SK-N-SH treated with all-trans-retinoic acid at 6 μM for 48 hours (cell line): Measurements from ENCODE around the gene HSPB7.

Experiments used
- ATAC-seq: fragments of 200-7000 bp; cut with Tn5 transposase; 3 replicates; pipeline ENCODE4 v1.9.1; 2020; ENCODE audit warnings: mild to moderate bottlenecking, moderate library complexity
- ARNTL ChIP-seq: fragments of 450-650 bp; formaldehyde crosslinking; IDR thresholded peaks from 2 replicates; pipeline ENCODE4 v1.5.0; 2020; ENCODE audit warnings: low read depth, mild to moderate bottlenecking, moderate library complexity, borderline replicate concordance
- BACH2 ChIP-seq: fragments of 250-450 bp; sonication (Bioruptor Pico); IDR thresholded peaks from 2 replicates; pipeline ENCODE4 v1.9.0; 2021; ENCODE audit warnings: mild to moderate bottlenecking, borderline replicate concordance
- CSDC2 ChIP-seq: fragments of 250-450 bp; sonication (Bioruptor Pico); IDR thresholded peaks from 2 replicates; pipeline ENCODE4 v1.5.0; 2020; ENCODE audit warnings: mild to moderate bottlenecking, moderate library complexity
- ESRRG ChIP-seq: fragments of 250-450 bp; sonication (Bioruptor Pico); IDR thresholded peaks from 2 replicates; pipeline ENCODE4 v1.6.1; 2021; ENCODE audit warnings: mild to moderate bottlenecking
- GLIS3 ChIP-seq: fragments of 250-450 bp; sonication (Bioruptor Pico); IDR thresholded peaks from 2 replicates; pipeline ENCODE4 v1.5.0; 2020; ENCODE audit warnings: mild to moderate bottlenecking, moderate library complexity
- ISL1 ChIP-seq: fragments of 250-450 bp; sonication (Bioruptor Pico); IDR thresholded peaks from 2 replicates; pipeline ENCODE4 v2.1.2; 2022; ENCODE audit warnings: mild to moderate bottlenecking, moderate library complexity
- OSR1 ChIP-seq: fragments of 250-450 bp; sonication (Bioruptor Pico); IDR thresholded peaks from 2 replicates; pipeline ENCODE4 v1.8.0; 2022; ENCODE audit warnings: moderate library complexity, mild to moderate bottlenecking, inconsistent platforms
- PPARA ChIP-seq: fragments of 250-450 bp; sonication (Bioruptor Pico); IDR thresholded peaks from 2 replicates; pipeline ENCODE4 v1.5.0; 2020; ENCODE audit warnings: mild to moderate bottlenecking, borderline replicate concordance
- RARB ChIP-seq: fragments of 250-450 bp; sonication (Bioruptor Pico); IDR thresholded peaks from 2 replicates; pipeline ENCODE4 v1.8.0; 2021; ENCODE audit warnings: mild to moderate bottlenecking, moderate library complexity
- SNAI2 ChIP-seq: fragments of 250-450 bp; sonication (Bioruptor Pico); IDR thresholded peaks from 2 replicates; pipeline ENCODE4 v1.5.0; 2020; ENCODE audit warnings: mild to moderate bottlenecking, moderate library complexity
- TCF4 ChIP-seq: fragments of 250-450 bp; sonication (Bioruptor Pico); IDR thresholded peaks from 2 replicates; pipeline ENCODE4 v1.8.0; 2021; ENCODE audit warnings: mild to moderate bottlenecking, moderate library complexity, borderline replicate concordance
- TOX ChIP-seq: fragments of 250-450 bp; sonication (Bioruptor Pico); IDR thresholded peaks from 2 replicates; pipeline ENCODE4 v1.8.0; 2021; ENCODE audit warnings: mild to moderate bottlenecking, moderate library complexity, borderline replicate concordance
- ZC3H10 ChIP-seq: fragments of 250-450 bp; sonication (Bioruptor Pico); IDR thresholded peaks from 2 replicates; pipeline ENCODE4 v1.5.1; 2021; ENCODE audit warnings: mild to moderate bottlenecking, moderate library complexity
- ZFP3 ChIP-seq: fragments of 250-450 bp; sonication (Bioruptor Pico); IDR thresholded peaks from 2 replicates; pipeline ENCODE4 v1.5.0; 2020; ENCODE audit warnings: mild to moderate bottlenecking, moderate library complexity
- ZFP30 ChIP-seq: fragments of 450-650 bp; formaldehyde crosslinking; IDR thresholded peaks from 2 replicates; pipeline ENCODE4 v1.5.0; 2022; ENCODE audit warnings: mild to moderate bottlenecking, moderate library complexity
- ZNF565 ChIP-seq: fragments of 450-650 bp; formaldehyde crosslinking; conservative IDR thresholded peaks from 2 replicates; pipeline ENCODE4 v1.5.0; 2020; ENCODE audit warnings: low read depth, mild to moderate bottlenecking, moderate library complexity
- ZNF70 ChIP-seq: fragments of 450-650 bp; formaldehyde crosslinking; IDR thresholded peaks from 2 replicates; pipeline ENCODE4 v1.5.0; 2020; ENCODE audit warnings: mild to moderate bottlenecking, moderate library complexity
- TF ChIP-seq, protein P1 (sequence below): fragments of 250-450 bp; sonication (Bioruptor Pico); IDR thresholded peaks from 2 replicates; pipeline ENCODE4 v1.8.0; 2020; ENCODE audit warnings: mild to moderate bottlenecking, moderate library complexity, borderline replicate concordance
- TF ChIP-seq, protein P2 (sequence below): fragments of 250-450 bp; sonication (Bioruptor Pico); IDR thresholded peaks from 2 replicates; pipeline ENCODE4 v1.8.0; 2021; ENCODE audit warnings: low read depth, mild to moderate bottlenecking, moderate library complexity, borderline replicate concordance
- TF ChIP-seq, protein P3 (sequence below): fragments of 250-450 bp; sonication (Bioruptor Pico); IDR thresholded peaks from 2 replicates; pipeline ENCODE4 v1.5.0; 2020; ENCODE audit warnings: mild to moderate bottlenecking, moderate library complexity

The HSPB7 gene

DNA sequence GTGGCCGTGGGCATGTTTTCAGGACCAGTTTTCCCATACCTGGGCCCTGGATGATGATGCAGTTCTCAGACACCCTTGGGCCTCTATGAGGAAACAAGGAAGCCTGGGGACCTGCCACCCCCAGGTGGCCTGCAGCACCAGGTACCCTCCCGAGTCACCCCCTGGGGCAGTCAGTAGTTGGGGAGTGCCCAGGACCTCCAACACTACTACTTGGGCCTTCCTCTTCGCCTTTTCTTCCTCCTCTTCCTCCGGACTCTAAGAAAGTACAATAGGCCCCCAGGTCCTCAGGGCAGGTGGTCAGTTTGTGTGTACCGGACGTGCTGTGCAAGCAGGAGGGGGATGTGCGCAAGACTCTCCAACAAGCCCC is 25.7 kb downstream of the HSPB7 start:
- TF ChIP-seq TOX (CRISPR knock-in tag) = no peak
- TF ChIP-seq ISL1 = no peak
- TF ChIP-seq BACH2 (CRISPR knock-in tag) = no peak
- no peak for TF ChIP-seq GLIS3 (CRISPR knock-in tag)
- TF ChIP-seq SNAI2 (CRISPR knock-in tag) = no peak
- no peak for TF ChIP-seq RARB (CRISPR knock-in tag)
- no peak for TF ChIP-seq ZFP30 (CRISPR knock-in tag)
- no peak for TF ChIP-seq ESRRG (CRISPR knock-in tag)
- no peak for TF ChIP-seq ZFP3 (CRISPR knock-in tag)
- no peak for TF ChIP-seq ZNF70 (CRISPR knock-in tag)
- TF ChIP-seq TCF4 (CRISPR knock-in tag) = no peak
- no peak for TF ChIP-seq ARNTL (CRISPR knock-in tag)
- TF ChIP-seq, protein P1, sequence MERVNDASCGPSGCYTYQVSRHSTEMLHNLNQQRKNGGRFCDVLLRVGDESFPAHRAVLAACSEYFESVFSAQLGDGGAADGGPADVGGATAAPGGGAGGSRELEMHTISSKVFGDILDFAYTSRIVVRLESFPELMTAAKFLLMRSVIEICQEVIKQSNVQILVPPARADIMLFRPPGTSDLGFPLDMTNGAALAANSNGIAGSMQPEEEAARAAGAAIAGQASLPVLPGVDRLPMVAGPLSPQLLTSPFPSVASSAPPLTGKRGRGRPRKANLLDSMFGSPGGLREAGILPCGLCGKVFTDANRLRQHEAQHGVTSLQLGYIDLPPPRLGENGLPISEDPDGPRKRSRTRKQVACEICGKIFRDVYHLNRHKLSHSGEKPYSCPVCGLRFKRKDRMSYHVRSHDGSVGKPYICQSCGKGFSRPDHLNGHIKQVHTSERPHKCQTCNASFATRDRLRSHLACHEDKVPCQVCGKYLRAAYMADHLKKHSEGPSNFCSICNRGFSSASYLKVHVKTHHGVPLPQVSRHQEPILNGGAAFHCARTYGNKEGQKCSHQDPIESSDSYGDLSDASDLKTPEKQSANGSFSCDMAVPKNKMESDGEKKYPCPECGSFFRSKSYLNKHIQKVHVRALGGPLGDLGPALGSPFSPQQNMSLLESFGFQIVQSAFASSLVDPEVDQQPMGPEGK (CRISPR knock-in tag) = no peak
- ATAC-seq = no peak

DNA sequence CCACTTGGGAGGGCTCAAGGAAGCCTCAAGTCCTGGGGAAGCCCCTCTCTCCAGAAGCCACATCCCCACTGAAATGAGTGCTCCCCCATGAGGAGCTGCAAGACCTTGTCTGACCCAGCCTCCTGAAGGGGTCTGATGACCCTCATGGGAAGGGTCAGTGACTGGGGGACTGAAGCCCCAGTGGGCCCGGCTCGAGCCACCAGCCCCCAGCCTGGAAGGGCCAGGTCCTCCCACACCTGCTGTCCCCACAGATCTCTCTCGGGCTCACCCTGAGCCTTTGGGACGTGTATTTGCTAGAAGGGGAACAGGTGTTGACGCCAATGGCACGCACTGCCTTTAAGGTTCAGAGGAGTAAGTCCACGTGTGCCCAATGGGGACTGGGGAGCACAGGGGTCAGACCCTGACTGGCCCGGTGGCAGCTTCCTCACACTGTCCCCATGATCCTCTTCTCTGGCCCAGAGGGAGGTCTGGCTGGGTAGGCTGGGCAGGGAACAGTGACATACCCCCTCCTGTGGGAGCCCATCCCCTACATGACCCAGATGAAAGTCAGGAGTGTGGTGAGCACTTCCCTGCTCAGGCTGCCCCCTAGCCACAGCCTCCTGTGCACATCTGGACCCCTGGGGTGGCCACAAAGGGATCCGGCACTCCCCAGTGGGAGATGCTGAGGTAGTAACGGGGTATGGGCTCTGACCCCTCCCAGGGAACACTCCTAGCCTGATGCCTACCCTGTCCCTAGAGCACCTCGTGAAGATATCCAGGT is 26.2 kb downstream of the HSPB7 start:
- no peak for ATAC-seq
- no peak for TF ChIP-seq ISL1
- TF ChIP-seq ZNF565 (CRISPR knock-in tag) = no peak
- no peak for TF ChIP-seq ESRRG (CRISPR knock-in tag)
- no peak for TF ChIP-seq ZFP3 (CRISPR knock-in tag)
- no peak for TF ChIP-seq RARB (CRISPR knock-in tag)
- no peak for TF ChIP-seq ZNF70 (CRISPR knock-in tag)
- TF ChIP-seq ZC3H10 = no peak
- no peak for TF ChIP-seq ZFP30 (CRISPR knock-in tag)
- no peak for TF ChIP-seq CSDC2 (CRISPR knock-in tag)

DNA sequence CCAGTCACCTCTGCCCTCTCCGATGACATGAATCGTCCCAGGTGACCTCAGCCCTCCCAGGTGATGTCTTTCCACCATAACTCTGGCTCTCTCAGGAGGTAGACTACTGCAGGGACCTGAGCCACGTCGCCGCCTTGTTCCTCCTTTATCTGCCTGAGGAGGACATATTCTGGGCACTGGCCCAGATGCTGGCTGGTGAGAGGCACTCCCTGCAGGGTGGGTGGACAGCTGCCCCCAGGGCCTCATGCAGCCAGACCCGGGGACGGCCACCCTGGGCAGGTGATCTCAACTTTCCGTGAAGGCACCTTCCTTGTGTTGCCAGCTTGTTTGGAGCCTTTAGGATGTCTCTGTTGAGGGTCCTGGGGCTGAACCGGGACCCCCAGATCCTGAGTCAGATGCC is 28.1 kb downstream of the HSPB7 start:
- ATAC-seq = no peak
- TF ChIP-seq ZFP30 (CRISPR knock-in tag) = no peak
- TF ChIP-seq, protein P2, sequence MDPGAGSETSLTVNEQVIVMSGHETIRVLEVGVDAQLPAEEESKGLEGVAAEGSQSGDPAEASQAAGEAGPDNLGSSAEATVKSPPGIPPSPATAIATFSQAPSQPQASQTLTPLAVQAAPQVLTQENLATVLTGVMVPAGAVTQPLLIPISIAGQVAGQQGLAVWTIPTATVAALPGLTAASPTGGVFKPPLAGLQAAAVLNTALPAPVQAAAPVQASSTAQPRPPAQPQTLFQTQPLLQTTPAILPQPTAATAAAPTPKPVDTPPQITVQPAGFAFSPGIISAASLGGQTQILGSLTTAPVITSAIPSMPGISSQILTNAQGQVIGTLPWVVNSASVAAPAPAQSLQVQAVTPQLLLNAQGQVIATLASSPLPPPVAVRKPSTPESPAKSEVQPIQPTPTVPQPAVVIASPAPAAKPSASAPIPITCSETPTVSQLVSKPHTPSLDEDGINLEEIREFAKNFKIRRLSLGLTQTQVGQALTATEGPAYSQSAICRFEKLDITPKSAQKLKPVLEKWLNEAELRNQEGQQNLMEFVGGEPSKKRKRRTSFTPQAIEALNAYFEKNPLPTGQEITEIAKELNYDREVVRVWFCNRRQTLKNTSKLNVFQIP (CRISPR knock-in tag) = no peak
- TF ChIP-seq, protein P1 (CRISPR knock-in tag) = no peak
- no peak for TF ChIP-seq ZC3H10
- TF ChIP-seq, protein P3, sequence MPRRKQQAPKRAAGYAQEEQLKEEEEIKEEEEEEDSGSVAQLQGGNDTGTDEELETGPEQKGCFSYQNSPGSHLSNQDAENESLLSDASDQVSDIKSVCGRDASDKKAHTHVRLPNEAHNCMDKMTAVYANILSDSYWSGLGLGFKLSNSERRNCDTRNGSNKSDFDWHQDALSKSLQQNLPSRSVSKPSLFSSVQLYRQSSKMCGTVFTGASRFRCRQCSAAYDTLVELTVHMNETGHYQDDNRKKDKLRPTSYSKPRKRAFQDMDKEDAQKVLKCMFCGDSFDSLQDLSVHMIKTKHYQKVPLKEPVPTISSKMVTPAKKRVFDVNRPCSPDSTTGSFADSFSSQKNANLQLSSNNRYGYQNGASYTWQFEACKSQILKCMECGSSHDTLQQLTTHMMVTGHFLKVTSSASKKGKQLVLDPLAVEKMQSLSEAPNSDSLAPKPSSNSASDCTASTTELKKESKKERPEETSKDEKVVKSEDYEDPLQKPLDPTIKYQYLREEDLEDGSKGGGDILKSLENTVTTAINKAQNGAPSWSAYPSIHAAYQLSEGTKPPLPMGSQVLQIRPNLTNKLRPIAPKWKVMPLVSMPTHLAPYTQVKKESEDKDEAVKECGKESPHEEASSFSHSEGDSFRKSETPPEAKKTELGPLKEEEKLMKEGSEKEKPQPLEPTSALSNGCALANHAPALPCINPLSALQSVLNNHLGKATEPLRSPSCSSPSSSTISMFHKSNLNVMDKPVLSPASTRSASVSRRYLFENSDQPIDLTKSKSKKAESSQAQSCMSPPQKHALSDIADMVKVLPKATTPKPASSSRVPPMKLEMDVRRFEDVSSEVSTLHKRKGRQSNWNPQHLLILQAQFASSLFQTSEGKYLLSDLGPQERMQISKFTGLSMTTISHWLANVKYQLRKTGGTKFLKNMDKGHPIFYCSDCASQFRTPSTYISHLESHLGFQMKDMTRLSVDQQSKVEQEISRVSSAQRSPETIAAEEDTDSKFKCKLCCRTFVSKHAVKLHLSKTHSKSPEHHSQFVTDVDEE (CRISPR knock-in tag) = no peak

DNA sequence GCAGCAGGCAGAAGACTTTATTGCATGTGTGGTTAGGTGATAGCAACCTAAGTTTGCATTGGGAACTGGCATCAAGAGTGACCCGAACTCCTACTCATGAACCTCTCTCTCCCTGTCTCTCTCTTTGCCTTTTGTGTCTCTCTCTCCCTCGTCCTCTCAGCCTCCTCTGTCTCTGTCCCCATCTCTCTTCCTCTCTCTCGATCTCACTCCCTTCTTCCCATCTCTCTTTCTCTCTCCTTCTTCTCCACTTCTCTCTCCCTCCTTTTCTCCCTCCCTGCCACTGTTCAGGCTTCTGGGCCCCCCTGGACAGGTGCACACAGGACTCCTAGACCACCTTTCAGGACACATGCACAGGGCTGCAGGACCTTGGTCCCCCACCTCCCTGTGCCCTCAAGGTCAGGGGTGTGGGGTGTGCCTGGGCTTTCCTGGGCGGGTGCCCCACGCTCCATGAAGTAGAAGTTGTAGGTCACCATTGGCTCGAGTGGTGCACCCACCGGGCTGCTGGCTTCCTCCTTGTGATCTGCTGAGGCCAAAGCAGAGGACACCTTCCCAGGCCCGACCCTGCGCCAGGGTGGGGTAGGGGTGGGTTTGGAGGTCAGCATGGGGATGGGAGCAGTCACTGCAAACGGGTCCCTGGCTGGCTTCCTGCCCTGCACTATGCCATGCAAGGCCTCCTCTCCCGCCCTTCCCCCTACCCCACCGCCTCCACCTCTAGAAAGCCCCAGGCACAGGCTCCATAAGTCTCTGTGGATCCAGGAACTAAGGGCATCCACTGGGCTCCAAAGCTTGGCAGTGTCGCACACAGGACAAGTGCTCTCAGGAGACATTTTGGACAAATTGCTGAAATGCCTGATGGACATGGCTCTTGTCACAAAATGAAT is 28.7 kb downstream of the HSPB7 start:
- ATAC-seq = no peak
- TF ChIP-seq, protein P1 (CRISPR knock-in tag) = no peak
- no peak for TF ChIP-seq TOX (CRISPR knock-in tag)
- no peak for TF ChIP-seq PPARA (CRISPR knock-in tag)
- no peak for TF ChIP-seq ZNF565 (CRISPR knock-in tag)
- no peak for TF ChIP-seq ESRRG (CRISPR knock-in tag)
- TF ChIP-seq OSR1 (CRISPR knock-in tag) = no peak
- TF ChIP-seq, protein P3 (CRISPR knock-in tag) = no peak
